Measurements from ENCODE around the gene OSBPL5.

OSBPL5 gene

DNA sequence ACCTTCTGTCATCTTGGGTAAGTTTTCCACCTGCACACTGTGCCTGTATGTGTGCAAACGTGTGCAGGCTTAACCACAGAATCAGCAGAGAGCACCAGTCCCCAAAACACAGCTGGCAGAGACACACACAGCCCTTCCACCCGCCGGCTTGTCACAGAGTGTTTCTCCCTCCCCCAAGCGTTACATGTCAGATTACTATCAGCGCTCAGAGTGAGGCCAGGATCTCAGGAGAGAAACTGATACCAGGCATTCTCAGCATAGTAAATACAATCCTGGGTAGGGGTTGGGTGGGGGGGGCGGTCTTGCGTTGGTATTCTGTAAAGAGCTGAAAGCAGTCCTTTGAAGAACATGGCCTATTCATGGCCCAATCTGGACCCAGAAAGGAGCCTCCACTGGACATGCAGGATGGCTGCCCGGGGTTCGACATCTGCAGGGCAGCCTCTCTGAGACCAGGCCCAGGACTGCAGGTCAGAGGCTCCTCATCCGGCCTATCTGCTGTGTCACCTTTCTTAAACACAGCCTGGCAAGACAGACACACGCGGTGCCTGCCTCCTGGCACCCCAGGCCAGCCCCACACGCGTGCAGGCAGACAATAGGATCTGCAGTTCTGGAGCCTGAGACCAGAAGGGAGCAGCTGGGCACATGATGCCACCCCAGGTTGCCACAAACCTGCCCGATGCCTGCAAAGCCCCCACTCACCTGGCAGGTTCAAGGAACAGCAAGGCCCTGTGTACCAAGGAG, 1.7 kb downstream of the OSBPL5 start:
- peaks cover 13% of the 10 kb centered on the region for H3K27me3 Mint-ChIP-seq
- H3K4me3 Mint-ChIP-seq = peak overlapping the region; percentile 78
- H3K4me1 Mint-ChIP-seq = peaks cover 24% of the 10 kb centered on the region
- H3K9me3 Mint-ChIP-seq = no peaks in the 10 kb centered on the region
- no peaks in the 10 kb centered on the region for H3K36me3 Mint-ChIP-seq
- H3K27ac Mint-ChIP-seq = peak overlapping the region; percentile 47

DNA sequence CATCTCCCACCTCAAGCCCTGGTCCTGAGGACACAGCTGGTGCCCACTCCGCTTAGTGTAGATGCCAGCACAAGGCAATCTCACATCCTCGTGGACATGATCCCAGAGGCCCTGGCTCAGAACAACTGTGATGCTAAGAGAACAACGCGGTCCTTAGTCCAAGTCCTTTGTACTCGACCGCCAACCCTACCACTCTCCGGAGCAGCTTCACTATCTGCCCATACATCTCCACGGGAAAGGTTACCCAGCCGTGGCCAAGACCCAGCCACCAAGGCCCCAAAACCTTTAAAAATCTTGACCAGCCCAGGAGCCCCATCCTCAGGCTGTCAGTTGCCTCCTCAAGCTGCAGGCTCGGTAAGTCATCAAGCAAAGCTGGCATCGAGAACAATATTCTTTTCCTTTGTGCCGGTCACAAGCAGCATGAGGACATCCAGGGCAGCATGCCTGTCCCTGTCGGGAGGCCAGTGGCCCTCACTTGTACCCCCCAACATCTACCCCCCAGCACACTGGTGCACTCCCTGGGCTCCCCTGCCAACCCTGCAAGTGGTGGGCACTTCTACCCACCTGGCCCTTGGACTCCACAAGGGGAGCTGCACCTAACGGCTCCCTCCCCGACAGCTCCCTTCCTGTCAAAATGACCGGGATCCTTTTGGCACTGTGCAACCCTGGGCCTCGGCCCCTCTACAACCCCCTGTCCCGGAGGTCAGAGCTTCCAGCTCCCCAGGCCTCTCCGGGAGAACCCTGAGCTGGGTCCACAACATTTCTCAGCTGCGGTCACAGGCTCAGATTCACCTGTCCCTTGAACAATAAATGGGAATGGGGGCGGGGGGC, 2.5 kb downstream of the OSBPL5 start:
- Mint-ChIP-seq H3K27ac (no peak overlapping the region), H3K9me3 (no peaks in the 10 kb centered on the region), H3K4me3 (peak overlapping the region; percentile 66), H3K4me1 (peaks cover 24% of the 10 kb centered on the region), H3K27me3 (peaks cover 13% of the 10 kb centered on the region), H3K36me3 (no peaks in the 10 kb centered on the region)

DNA sequence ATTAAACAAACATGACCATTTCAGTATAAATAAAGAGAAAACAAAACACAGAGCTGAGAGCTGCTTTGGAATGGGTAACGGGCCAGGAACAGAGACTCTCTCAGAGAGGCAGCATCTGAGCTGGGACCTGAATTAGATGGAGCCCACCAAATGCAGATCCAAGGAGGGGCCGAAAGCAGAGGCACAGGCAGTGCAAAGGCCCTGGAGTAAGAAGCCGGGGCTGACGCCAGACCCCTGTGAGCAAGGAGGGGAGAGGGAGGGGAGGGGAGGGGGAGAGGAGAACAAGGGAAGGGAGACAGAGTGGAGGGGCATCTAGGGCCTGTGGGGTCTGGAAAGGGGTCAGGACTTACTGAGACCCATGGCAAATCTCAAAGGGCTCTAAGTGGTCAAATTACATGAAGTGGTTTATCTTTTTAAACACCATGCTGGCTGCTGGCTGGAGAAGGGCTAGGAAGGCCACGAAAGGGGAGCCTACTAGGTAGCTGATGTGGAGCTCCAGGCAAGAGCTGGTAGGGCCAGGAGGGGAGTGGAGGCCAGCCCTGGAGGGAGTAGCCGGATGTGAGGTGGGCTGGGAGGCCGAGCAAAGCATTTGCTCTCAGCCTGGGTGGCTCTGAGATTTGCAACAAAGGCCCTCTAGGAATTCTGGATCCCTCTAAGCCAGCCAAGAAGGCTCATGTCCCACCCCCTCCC, 3.2 kb downstream of the OSBPL5 start:
- Mint-ChIP-seq H3K27me3 (peaks cover 13% of the 10 kb centered on the region), H3K4me3 (no peak overlapping the region), H3K27ac (no peak overlapping the region), H3K9me3 (no peaks in the 10 kb centered on the region), H3K36me3 (no peaks in the 10 kb centered on the region), H3K4me1 (peaks cover 24% of the 10 kb centered on the region)

DNA sequence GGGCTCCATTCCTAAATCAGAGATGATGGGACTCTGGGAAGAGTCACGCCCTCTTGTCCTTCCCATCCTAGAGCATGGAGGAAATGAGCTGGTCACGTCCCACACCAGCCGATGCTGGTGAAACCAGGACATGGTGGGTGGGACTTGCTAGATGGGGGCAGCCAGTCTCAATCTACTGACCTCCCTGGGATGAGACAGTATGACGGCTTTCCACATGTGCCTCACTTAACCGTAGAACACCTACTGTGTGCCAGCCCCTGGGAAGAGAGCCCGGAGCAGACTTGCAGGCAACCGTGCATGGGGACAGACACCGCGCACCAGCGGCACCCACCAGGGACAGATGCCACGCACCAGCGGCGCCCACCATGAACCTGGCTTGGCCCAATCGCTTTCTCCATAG, 3.8 kb downstream of the OSBPL5 start:
- Mint-ChIP-seq H3K4me1 (peaks cover 24% of the 10 kb centered on the region), H3K4me3 (no peak overlapping the region), H3K9me3 (no peaks in the 10 kb centered on the region), H3K36me3 (no peaks in the 10 kb centered on the region), H3K27me3 (peaks cover 12% of the 10 kb centered on the region), H3K27ac (no peak overlapping the region)

DNA sequence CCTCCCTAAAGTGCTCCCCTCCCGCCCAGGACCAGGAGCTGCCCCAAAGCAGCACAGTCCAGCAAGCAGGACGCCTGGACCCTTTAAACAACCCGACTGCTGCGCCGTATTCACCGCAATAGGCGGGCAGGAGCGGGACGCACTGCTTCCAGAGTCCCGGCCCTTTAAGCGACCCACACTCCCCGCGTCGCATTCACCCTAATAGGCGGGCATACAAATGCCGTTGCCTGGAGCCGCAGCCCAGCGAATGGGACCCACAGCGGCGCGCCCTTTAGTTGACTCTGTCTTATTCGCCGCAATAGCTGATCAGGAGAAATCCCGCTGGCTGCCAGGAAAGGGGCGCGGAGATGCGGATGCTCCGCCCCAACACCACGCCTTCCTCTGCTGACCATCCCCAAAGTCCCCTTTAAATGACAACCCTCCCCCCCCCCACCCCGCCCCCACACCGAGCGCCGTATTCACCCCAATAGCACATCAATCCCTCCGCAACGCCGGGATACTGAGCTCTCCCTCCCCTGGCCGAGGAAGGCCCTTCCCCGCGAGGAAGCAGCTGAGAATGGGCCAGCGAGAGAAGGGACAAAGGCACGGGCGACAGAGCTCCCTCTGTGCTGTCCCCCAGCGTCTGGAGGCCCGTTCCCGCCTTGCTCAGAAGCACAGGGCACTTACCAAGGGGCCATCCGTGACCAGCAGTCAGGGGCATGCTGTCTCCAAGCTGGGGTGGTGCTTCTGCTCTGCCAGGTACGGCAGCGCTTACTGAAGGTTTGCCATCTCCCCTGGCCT, 4.7 kb downstream of the OSBPL5 start:
- Mint-ChIP-seq H3K27me3 (peaks cover 9% of the 10 kb centered on the region), H3K4me1 (peaks cover 19% of the 10 kb centered on the region), H3K4me3 (no peak overlapping the region), H3K9me3 (no peaks in the 10 kb centered on the region), H3K27ac (no peak overlapping the region), H3K36me3 (no peaks in the 10 kb centered on the region)

DNA sequence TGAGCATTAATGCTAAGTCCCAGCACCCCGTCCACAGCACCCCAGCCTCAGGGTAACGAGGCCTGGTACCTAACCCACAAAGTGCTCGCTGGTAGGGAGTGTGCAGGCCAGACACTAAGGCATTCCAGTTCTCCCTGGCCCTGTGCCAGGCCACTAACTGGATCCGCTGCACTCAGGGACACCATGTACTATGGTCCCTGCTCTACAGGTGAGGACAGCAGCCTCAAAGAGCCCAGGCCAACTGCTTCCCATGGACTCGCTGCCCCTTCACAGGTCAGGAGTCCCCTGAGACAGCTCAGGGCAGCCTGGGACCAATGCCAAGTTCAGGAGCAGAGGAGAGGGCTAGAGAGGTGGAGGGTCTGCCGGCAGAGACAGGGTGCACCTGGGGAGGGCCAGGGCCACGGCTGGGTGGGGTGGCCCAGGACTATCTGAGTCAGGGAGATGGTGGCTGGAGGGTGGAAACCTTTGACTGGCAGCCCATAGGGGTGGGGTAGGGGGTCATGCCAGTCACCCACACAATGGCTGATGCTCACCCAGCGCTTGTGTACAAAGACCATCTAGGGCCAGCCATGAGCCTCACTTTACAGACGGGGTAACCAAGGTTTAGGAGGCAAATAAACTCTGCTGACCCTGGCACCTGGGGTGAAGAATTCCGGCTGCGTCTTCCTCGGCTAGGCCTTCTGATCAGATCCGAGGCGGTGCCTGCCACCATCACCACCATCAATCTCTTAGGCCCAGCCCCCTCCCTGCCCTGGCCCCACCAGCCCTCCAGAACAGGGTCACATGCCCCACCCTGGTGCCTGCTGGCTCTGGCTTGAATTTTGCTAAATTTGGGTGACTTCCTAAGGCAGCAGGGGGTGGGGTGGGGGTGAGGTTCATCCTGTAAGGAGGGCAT, 5.6 kb downstream of the OSBPL5 start:
- Mint-ChIP-seq H3K36me3 (no peaks in the 10 kb centered on the region), H3K4me3 (no peak overlapping the region), H3K27ac (no peak overlapping the region), H3K9me3 (no peaks in the 10 kb centered on the region), H3K27me3 (peaks cover 9% of the 10 kb centered on the region), H3K4me1 (peaks cover 19% of the 10 kb centered on the region)

DNA sequence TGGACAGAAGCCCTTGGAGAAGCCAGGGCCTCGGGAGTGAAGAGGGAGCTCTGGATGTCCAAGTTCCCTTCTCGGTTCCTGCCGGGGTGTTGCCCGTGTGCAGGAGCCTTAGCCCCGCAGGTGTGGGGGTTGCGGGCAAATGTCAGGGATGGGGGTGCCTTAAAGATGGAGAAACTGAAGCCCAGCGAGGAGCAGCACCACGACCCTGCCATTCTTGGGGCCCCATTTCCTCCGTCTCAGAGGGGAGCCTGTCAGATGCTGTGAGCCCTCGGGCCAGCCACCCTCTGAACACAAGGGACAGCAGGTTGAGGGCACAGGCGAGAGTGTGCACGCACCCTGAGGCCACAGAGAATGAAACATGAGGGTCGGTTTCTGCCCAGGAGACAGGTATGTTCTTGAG, 6.3 kb downstream of the OSBPL5 start:
- peaks cover 8% of the 10 kb centered on the region for H3K27me3 Mint-ChIP-seq
- H3K4me3 Mint-ChIP-seq = no peak overlapping the region
- H3K4me1 Mint-ChIP-seq = peaks cover 16% of the 10 kb centered on the region
- H3K36me3 Mint-ChIP-seq = no peaks in the 10 kb centered on the region
- H3K27ac Mint-ChIP-seq = no peak overlapping the region
- H3K9me3 Mint-ChIP-seq = no peaks in the 10 kb centered on the region

DNA sequence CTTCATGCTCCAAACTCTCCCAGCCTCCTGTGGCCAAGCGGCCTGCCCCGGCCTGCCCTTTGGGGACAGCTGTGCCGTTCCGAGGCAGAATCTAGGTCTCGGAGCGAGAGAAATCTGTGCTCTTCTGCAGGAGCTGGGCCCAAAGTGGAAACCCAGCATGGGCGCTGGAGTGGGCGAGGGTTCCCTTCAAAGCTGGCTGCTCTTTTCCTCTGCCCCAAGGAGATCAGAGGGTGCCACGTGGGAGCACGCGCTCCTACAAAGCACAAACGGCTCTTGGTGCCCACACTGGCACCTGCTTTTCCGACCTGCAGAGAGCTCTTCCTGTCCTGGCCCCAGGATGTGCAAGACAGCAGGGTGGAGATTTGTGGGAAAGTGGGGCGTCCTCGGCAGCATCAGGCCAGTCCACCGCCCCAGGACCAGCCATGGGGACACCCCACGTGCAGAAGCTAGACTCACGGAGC, 6.9 kb downstream of the OSBPL5 start:
- no peaks in the 10 kb centered on the region for H3K9me3 Mint-ChIP-seq
- H3K4me1 Mint-ChIP-seq = peaks cover 13% of the 10 kb centered on the region
- H3K27me3 Mint-ChIP-seq = peaks cover 8% of the 10 kb centered on the region
- no peak overlapping the region for H3K4me3 Mint-ChIP-seq
- no peak overlapping the region for H3K27ac Mint-ChIP-seq
- no peaks in the 10 kb centered on the region for H3K36me3 Mint-ChIP-seq

DNA sequence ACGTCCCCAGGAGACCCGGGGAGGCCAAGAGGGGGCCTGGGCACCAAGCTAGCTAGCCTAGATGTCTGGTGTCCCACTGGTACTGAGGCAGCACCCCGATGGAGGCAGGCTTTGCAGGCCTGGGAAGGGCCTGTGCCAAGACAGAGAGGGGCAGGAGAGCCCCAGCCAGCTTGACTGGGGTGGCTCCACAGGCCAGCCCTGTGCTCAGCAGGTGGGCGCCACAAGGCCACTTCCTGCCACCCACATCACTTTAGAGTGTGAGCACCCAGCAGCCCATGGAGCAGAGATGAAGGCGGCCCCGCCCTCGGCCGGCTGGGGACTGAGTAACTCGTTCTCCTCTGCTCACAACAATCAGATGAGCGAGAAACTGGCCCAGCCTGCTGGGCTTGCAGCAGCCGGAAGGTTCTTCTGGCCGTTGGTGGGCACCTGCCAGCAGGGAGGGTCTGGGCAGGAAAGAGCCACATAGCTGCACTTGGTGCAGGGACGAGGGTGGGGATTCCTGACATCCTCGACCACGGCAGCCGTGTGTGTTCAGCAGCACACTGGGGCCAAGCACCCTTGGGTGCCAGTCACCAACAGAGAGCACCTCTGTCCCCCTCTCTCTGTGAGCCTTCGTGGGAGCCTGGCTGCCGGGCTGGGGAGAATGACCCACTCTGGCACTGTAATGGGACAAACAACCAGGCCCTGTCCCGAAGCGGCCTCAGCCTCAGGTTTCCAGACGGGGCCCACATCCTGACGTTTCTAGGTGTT, 7.6 kb downstream of the OSBPL5 start:
- peaks cover 8% of the 10 kb centered on the region for H3K27me3 Mint-ChIP-seq
- H3K9me3 Mint-ChIP-seq = no peaks in the 10 kb centered on the region
- H3K36me3 Mint-ChIP-seq = no peaks in the 10 kb centered on the region
- no peak overlapping the region for H3K27ac Mint-ChIP-seq
- no peak overlapping the region for H3K4me3 Mint-ChIP-seq
- H3K4me1 Mint-ChIP-seq = peaks cover 13% of the 10 kb centered on the region

DNA sequence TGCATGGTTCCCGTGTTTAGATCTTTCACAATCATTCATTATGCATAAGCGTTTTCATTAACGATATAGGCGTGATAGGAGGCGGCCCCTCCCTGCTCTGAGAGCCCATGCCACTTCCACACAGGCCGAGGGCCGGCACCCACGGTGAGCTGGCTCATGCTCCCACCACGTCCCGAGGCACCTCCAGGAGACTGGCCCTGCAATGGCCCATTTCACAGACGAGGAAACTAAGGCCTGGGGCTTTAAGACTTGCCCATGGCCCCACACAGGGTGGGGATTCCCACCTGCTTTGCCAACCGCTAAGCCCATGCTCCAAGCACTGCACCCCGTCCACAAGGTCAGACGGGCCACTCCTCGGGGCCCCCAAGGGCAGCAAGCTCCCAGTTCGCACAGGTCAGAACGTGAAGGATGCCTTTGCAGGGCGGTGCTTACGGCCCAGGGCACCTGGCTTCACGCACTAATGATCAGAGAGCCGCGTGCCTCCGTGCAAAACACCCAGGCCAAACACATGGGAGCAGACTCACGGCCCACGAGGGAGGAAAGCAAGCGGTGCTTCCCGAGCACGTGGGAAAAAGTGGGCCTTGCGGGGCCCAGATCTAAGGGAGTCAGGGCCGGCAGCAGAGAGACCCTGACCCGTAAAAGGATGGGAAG, 8.3 kb downstream of the OSBPL5 start:
- Mint-ChIP-seq H3K27me3 (peaks cover 7% of the 10 kb centered on the region), H3K9me3 (no peaks in the 10 kb centered on the region), H3K4me1 (peaks cover 11% of the 10 kb centered on the region), H3K27ac (peak overlapping the region; percentile 23), H3K36me3 (no peaks in the 10 kb centered on the region), H3K4me3 (no peak overlapping the region)

DNA sequence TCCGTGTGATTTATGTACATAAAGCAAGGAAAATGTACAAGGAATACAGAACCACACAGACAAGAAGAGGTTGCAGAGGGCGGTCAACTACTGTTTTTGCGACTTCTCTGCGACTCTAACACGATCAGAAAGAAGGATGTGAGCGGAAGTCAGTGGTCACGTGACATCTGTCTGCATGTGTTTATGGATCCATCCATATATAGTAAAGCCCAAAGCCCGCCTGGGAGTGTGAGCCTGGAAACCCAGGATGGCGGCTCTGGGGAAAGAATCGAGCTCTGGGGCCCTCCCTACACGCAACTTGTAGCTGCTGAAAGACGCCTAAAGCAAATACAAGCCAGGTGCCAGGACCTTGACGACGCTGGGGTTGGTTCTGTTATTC, 8.8 kb downstream of the OSBPL5 start:
- Mint-ChIP-seq H3K27me3 (peaks cover 2% of the 10 kb centered on the region), H3K27ac (no peak overlapping the region), H3K4me1 (peaks cover 6% of the 10 kb centered on the region), H3K9me3 (no peaks in the 10 kb centered on the region), H3K36me3 (no peaks in the 10 kb centered on the region), H3K4me3 (no peak overlapping the region)

DNA sequence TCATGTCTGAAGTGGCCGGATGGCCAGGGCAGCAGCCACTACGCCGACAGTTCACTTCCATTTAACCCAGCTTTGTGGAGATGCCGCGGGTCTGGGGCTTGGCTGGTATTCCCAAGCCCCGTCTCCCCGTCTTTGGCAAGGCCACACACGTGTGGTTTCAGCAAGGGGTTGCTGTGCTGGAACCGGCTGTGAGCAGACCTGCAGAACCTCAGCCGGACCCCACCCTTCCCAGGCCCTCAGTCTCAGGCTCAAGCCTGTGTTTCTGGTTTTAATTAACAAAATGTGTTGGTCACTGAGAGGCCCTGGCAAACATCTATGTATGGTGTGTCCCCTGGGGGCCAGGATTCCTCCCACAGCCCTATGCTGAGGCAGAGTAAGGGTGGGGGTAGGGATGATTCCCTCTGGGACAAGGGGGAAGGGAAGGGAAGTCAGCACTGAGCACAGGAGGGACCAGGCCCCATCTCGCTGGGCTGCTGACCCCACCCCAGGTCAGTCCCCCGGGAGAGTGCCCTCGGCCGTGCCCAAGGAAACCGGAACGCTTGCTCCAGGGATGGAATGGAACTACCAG, 9.3 kb downstream of the OSBPL5 start:
- H3K9me3 Mint-ChIP-seq = no peaks in the 10 kb centered on the region
- H3K4me1 Mint-ChIP-seq = peaks cover under 1% of the 10 kb centered on the region
- H3K4me3 Mint-ChIP-seq = no peak overlapping the region
- H3K27me3 Mint-ChIP-seq = no peaks in the 10 kb centered on the region
- H3K36me3 Mint-ChIP-seq = no peaks in the 10 kb centered on the region
- no peak overlapping the region for H3K27ac Mint-ChIP-seq

DNA sequence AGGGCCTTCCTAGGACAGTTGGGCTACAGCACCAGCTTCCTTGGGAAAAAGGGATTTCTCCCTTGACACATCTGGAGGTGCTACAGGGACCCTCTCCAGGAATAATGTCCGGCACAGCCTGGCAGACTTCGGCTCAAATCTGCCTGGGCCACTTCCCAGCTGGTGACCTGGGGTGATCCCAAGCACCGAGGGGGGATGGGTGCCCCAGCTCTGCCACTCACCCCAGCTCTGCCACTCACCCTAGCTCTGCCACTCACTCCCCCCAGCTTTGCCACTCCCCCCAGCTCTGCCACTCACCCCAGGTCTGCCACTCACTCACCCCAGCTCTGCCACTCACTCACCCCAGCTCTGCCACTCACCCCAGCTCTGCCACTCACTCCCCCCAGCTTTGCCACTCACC, 9.9 kb downstream of the OSBPL5 start:
- no peaks in the 10 kb centered on the region for H3K36me3 Mint-ChIP-seq
- no peaks in the 10 kb centered on the region for H3K27me3 Mint-ChIP-seq
- H3K4me3 Mint-ChIP-seq = no peak overlapping the region
- no peak overlapping the region for H3K27ac Mint-ChIP-seq
- H3K9me3 Mint-ChIP-seq = no peaks in the 10 kb centered on the region
- no peaks in the 10 kb centered on the region for H3K4me1 Mint-ChIP-seq
